Neuronal stem cell (in vitro differentiated cells): ENCODE measurements around the gene GNAS.

ENCODE experiments used
- DNase-seq: peaks from one replicate; pipeline ENCODE4 v3.0.0-alpha.2; 2013; ENCODE audit warnings: low spot score
- H2AFZ ChIP-seq: one replicate; pipeline ENCODE4 v1.6.1; 2013; ENCODE audit warnings: mild to moderate bottlenecking, low read length, inconsistent platforms
- H2AK5ac ChIP-seq: 2 replicates; pipeline ENCODE4 v1.6.1; 2013; ENCODE audit warnings: low read depth, mild to moderate bottlenecking, inconsistent platforms, low read length, moderate library complexity, mixed read lengths
- H2BK120ac ChIP-seq: 2 replicates; pipeline ENCODE4 v1.6.1; 2013; ENCODE audit warnings: low read depth, mild to moderate bottlenecking, inconsistent platforms, low read length, moderate library complexity, mixed read lengths
- H2BK12ac ChIP-seq: one replicate; pipeline ENCODE4 v1.6.1; 2013; ENCODE audit warnings: low read length, inconsistent platforms
- H2BK15ac ChIP-seq: 2 replicates; pipeline ENCODE4 v1.6.1; 2013; ENCODE audit warnings: mild to moderate bottlenecking, low read length, inconsistent platforms, mixed read lengths
- H2BK5ac ChIP-seq: one replicate; pipeline ENCODE4 v1.6.1; 2013; ENCODE audit warnings: inconsistent platforms, mild to moderate bottlenecking, low read length, moderate library complexity
- H3K14ac ChIP-seq: one replicate; pipeline ENCODE4 v1.6.1; 2013; ENCODE audit warnings: low read length, inconsistent platforms
- H3K18ac ChIP-seq: 2 replicates; pipeline ENCODE4 v1.6.1; 2013; ENCODE audit warnings: low read length, inconsistent platforms
- H3K23ac ChIP-seq: 2 replicates; pipeline ENCODE4 v1.6.1; 2013; ENCODE audit warnings: low read depth, mild to moderate bottlenecking, mixed read lengths, low read length, inconsistent platforms; ENCODE audit not compliant: poor library complexity
- H3K27ac ChIP-seq: replicated peaks from 3 replicates; pipeline ENCODE4 v1.5.1; 2013; ENCODE audit warnings: low read length, inconsistent platforms
- H3K27me3 ChIP-seq, 3 experiments: 2 replicates each; pipeline ENCODE4 v1.6.1; 2013; ENCODE audit warnings: low read length in 3 of 3, mild to moderate bottlenecking in 2 of 3, inconsistent platforms in 1 of 3, low read depth in 1 of 3, mixed read lengths in 1 of 3, moderate library complexity in 1 of 3; ENCODE audit not compliant: control insufficient read depth in 3 of 3, insufficient read depth in 3 of 3
- H3K36me3 ChIP-seq, 2 donors: replicated peaks in 1 of 2; 2 replicates each; pipeline ENCODE4 v1.6.1; 2013; ENCODE audit warnings: low read length in 2 of 2; ENCODE audit not compliant: control insufficient read depth in 2 of 2, insufficient read depth in 2 of 2
- H3K4ac ChIP-seq: 2 replicates; pipeline ENCODE4 v1.6.1; 2013; ENCODE audit warnings: inconsistent platforms, mild to moderate bottlenecking, low read length, moderate library complexity
- H3K4me1 ChIP-seq, 2 donors: 1 replicate in 1 of 2; 2 replicates in 1 of 2; pipeline ENCODE4 v1.6.1; 2013; ENCODE audit warnings: low read length in 2 of 2, low read depth in 1 of 2; ENCODE audit not compliant: control insufficient read depth in 2 of 2, insufficient read depth in 1 of 2
- H3K4me2 ChIP-seq: one replicate; pipeline ENCODE4 v1.6.1; 2013; ENCODE audit warnings: mild to moderate bottlenecking, low read length, inconsistent platforms; ENCODE audit not compliant: insufficient read depth, poor library complexity, severe bottlenecking
- H3K4me3 ChIP-seq, 2 donors: 2 replicates each; pipeline ENCODE4 v1.5.1; 2013; ENCODE audit warnings: low read length in 2 of 2, mild to moderate bottlenecking in 2 of 2, inconsistent platforms in 1 of 2, moderate library complexity in 1 of 2
- H3K79me1 ChIP-seq: one replicate; pipeline ENCODE4 v1.6.1; 2013; ENCODE audit warnings: low read depth, mild to moderate bottlenecking, inconsistent platforms, low read length, moderate library complexity
- H3K9ac ChIP-seq: one replicate; pipeline ENCODE4 v1.6.1; 2013; ENCODE audit warnings: mild to moderate bottlenecking, low read depth, low read length, inconsistent platforms; ENCODE audit not compliant: poor library complexity
- H3K9me3 ChIP-seq, 2 donors: replicated peaks in 1 of 2; 2 replicates each; pipeline versions ENCODE3 to v1.6.1; 2013; ENCODE audit warnings: low read length in 2 of 2, mild to moderate bottlenecking in 2 of 2, inconsistent platforms in 1 of 2, low read depth in 1 of 2, mixed read lengths in 1 of 2, moderate library complexity in 1 of 2; ENCODE audit not compliant: control insufficient read depth in 2 of 2, insufficient read depth in 1 of 2
- H4K8ac ChIP-seq: one replicate; pipeline ENCODE4 v1.6.1; 2013; ENCODE audit warnings: low read depth, mild to moderate bottlenecking, inconsistent platforms, low read length, moderate library complexity
- H4K91ac ChIP-seq: one replicate; pipeline ENCODE4 v1.6.1; 2013; ENCODE audit warnings: low read length, low read depth, mild to moderate bottlenecking, inconsistent platforms; ENCODE audit not compliant: poor library complexity
- WGBS, 2 donors: extraction: QIAGEN DNeasy Blood & Tissue Kit; methylation state at CpG; one replicate each; pipeline ENCODE4 v1.1.7; 2013; ENCODE audit warnings: missing lambda C conversion rate in 2 of 2, mixed read lengths in 1 of 2; ENCODE audit not compliant: insufficient read length in 2 of 2, insufficient replicate concordance in 1 of 2; ENCODE audit errors: extremely low coverage in 2 of 2; 5-methylcytosine and 5-hydroxymethylcytosine counted together

The GNAS gene

DNA sequence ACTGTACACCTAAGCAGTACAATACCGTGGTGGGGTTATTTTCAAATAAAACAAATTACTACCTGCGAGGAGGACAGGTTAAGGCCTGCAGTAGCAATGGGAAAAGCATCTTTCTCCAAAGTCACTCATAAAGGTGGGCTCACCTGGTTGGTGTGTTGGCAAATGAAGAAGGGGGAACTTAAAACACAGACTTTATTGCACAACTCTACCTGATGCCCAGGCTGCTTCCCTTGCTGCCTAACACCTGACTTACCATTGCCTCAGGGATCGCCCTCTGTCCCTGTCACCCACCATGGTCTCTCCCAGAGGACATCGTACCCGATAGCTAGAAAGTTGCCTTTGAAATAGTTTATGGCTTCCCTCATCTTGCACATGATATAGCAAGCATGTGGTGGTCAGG is 53.6 kb downstream of the GNAS start:
- no peak overlapping the region for H3K4me3 ChIP-seq
- H2BK12ac ChIP-seq, result no peak overlapping the region
- H3K9me3 ChIP-seq, result no peaks in the 10 kb centered on the region
- no CpG with 5 or more reads among the region's 5 CpGs for WGBS, 2 donors
- H2BK5ac ChIP-seq, result no peak overlapping the region
- no peak overlapping the region for H2AFZ ChIP-seq
- no peak overlapping the region for H3K18ac ChIP-seq
- no peak overlapping the region for H4K91ac ChIP-seq
- peaks cover 55 to 92% of the 10 kb centered on the region in 2 donors for H3K36me3 ChIP-seq
- H3K27me3 ChIP-seq, result no peaks in the 10 kb centered on the region
- peaks cover 13 to 18% of the 10 kb centered on the region in 2 donors for H3K4me1 ChIP-seq
- no peak overlapping the region for H2BK120ac ChIP-seq
- H2BK15ac ChIP-seq, result no peak overlapping the region
- H3K9ac ChIP-seq, result no peak overlapping the region
- no peak overlapping the region for H3K4me2 ChIP-seq
- H3K14ac ChIP-seq, result no peak overlapping the region
- no peak overlapping the region for H2AK5ac ChIP-seq
- no peak overlapping the region for H3K27ac ChIP-seq
- no peak for DNase-seq
- peaks cover 2% of the 10 kb centered on the region for H3K79me1 ChIP-seq
- H3K4ac ChIP-seq, result no peak overlapping the region
- H3K23ac ChIP-seq, result no peak overlapping the region
- H4K8ac ChIP-seq, result no peak overlapping the region

GRCh38 chr20:58906894-58907293 is 54.4 kb downstream of the GNAS start:
- Histone ChIP-seq H3K4ac (no peak overlapping the region), H2BK15ac (no peak overlapping the region), H2BK120ac (no peak overlapping the region), H3K79me1 (peaks cover 2% of the 10 kb centered on the region), H3K4me2 (no peak overlapping the region), H3K23ac (no peak overlapping the region), H4K8ac (no peak overlapping the region), H2BK12ac (no peak overlapping the region), H4K91ac (no peak overlapping the region), H2AK5ac (no peak overlapping the region), H2AFZ (no peak overlapping the region), H3K14ac (no peak overlapping the region), H3K9ac (no peak overlapping the region), H3K4me3 (no peak overlapping the region), H3K4me1 (peaks cover 13 to 17% of the 10 kb centered on the region in 2 donors), H3K27ac (no peak overlapping the region), H3K36me3 (peaks cover 58 to 98% of the 10 kb centered on the region in 2 donors), H3K18ac (no peak overlapping the region), H3K9me3 (no peaks in the 10 kb centered on the region), H2BK5ac (no peak overlapping the region), H3K27me3 (no peaks in the 10 kb centered on the region)
- no peak for DNase-seq
- no CpG with 5 or more reads among the region's 3 CpGs for WGBS, 2 donors

- H2BK5ac ChIP-seq, result no peak overlapping the region
- no peak overlapping the region for H3K14ac ChIP-seq
- no peak overlapping the region for H4K91ac ChIP-seq
- H3K23ac ChIP-seq, result no peak overlapping the region
- H3K79me1 ChIP-seq, result peaks cover 2% of the 10 kb centered on the region
- H2BK12ac ChIP-seq, result no peak overlapping the region
- WGBS, 2 donors, result no CpG with 5 or more reads among the region's 13 CpGs
- no peak overlapping the region for H3K4me3 ChIP-seq
- H3K9ac ChIP-seq, result no peak overlapping the region
- H3K9me3 ChIP-seq, result no peaks in the 10 kb centered on the region
- peaks cover 57 to 95% of the 10 kb centered on the region in 2 donors for H3K36me3 ChIP-seq
- no peak overlapping the region for H3K4ac ChIP-seq
- peaks cover 13 to 15% of the 10 kb centered on the region in 2 donors for H3K4me1 ChIP-seq
- no peak overlapping the region for H2BK120ac ChIP-seq
- no peak overlapping the region for H2BK15ac ChIP-seq
- no peak overlapping the region for H4K8ac ChIP-seq
- no peak for DNase-seq
- no peak overlapping the region for H3K18ac ChIP-seq
- H3K27me3 ChIP-seq, result no peaks in the 10 kb centered on the region
- peak overlapping the region; percentile 10 for H3K27ac ChIP-seq
- H2AK5ac ChIP-seq, result no peak overlapping the region
- H2AFZ ChIP-seq, result no peak overlapping the region
- no peak overlapping the region for H3K4me2 ChIP-seq
Measured at GRCh38 chr20:58907320-58908137, 55.0 kb downstream of the GNAS start.

- WGBS, 2 donors, result no CpG with 5 or more reads among the region's 4 CpGs
- H3K36me3 ChIP-seq, result peaks cover 54 to 88% of the 10 kb centered on the region in 2 donors
- no peak overlapping the region for H3K14ac ChIP-seq
- H3K79me1 ChIP-seq, result peaks cover 4% of the 10 kb centered on the region
- H2AFZ ChIP-seq, result no peak overlapping the region
- H3K9ac ChIP-seq, result no peak overlapping the region
- H3K4me1 ChIP-seq, result peaks cover 13% of the 10 kb centered on the region in 2 donors
- H4K8ac ChIP-seq, result no peak overlapping the region
- no peak overlapping the region for H2BK12ac ChIP-seq
- H3K4me2 ChIP-seq, result no peak overlapping the region
- no peak for DNase-seq
- no peak overlapping the region for H3K4me3 ChIP-seq
- H2BK5ac ChIP-seq, result no peak overlapping the region
- no peak overlapping the region for H2BK120ac ChIP-seq
- H3K18ac ChIP-seq, result no peak overlapping the region
- no peak overlapping the region for H3K4ac ChIP-seq
- no peaks in the 10 kb centered on the region for H3K9me3 ChIP-seq
- no peak overlapping the region for H3K23ac ChIP-seq
- no peak overlapping the region for H2BK15ac ChIP-seq
- no peak overlapping the region for H3K27ac ChIP-seq
- H4K91ac ChIP-seq, result no peak overlapping the region
- H2AK5ac ChIP-seq, result no peak overlapping the region
- H3K27me3 ChIP-seq, result no peaks in the 10 kb centered on the region
Measured at GRCh38 chr20:58908221-58908620, 55.7 kb downstream of the GNAS start.
